ENCODE results near the gene CYFIP1. TPM values are rescaled to one million over a fixed set of nuclear protein-coding genes. Genes with fewer than 3 reads are reported as not detected.

Gene CYFIP1
- total and polyA plus RNA-seq, 2 of the 13 experiments (the other 11 are each of a cell fraction or from before 2014, with no cell fraction given) = 38.1 to 58.3 TPM

GRCh38 chr15:23002920-23003319 is 22.8 kb upstream of the CYFIP1 start (continued):
- TF ChIP-seq E2F2 (CRISPR knock-in tag; IDR thresholded peaks at IDR 0.05; ENCODE audit: borderline replicate concordance) (no peak), IRF9 (CRISPR knock-in tag; IDR thresholded peaks at IDR 0.05; ENCODE audit: borderline replicate concordance) (no peak), ZNF639 (CRISPR knock-in tag; conservative IDR thresholded peaks at IDR 0.05) (no peak), TSC22D2 (CRISPR knock-in tag; IDR thresholded peaks at IDR 0.05; ENCODE audit: borderline replicate concordance) (no peak)

DNA sequence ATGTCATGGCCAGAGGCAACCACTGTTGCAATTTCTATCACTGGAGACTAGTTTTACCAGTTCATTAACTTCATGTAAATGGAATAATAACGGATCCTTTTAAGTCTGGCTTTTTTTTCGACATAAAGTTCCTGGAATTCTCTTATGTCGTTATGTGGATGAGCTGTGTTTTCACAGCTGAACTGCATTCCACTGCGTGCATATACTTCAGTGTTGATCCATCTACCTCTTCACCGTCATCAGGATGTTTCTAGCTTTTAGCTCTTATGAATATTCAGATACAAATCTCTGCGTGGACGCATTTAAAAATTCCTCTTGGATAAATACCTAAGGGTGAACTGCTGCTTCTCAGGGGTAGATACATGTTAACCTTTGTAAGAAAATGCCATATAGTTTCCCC is 15.6 kb upstream of the CYFIP1 start:
- ATAC-seq (no peak), FAIRE-seq (no peak), DNase-seq (ENCODE audit: low spot score) (no peak)
- intact Hi-C loops (cut with micrococcal nuclease; ENCODE audit: unreplicated experiment) = no loop called here
- Histone ChIP-seq H2AFZ (ENCODE audit: low read length) (no peak overlapping the region), H3K9me3 (ENCODE audit: low read length) (no peaks in the 10 kb centered on the region), H4K20me1 (ENCODE audit: insufficient read depth, low read length) (no peaks in the 10 kb centered on the region), H3K27ac (ENCODE audit: extremely low read length, insufficient read depth, low read length) (no peak overlapping the region), H3K79me2 (ENCODE audit: insufficient read depth, low read length) (no peaks in the 10 kb centered on the region), H3K4me2 (ENCODE audit: low read depth, low read length) (no peak overlapping the region), H3K27me3 (ENCODE audit: control insufficient read depth in 1 of 2, insufficient read depth in 2 of 2, low read length in 2 of 2) (no peaks in the 10 kb centered on the region), H3K4me1 (ENCODE audit: insufficient read depth, low read length) (no peaks in the 10 kb centered on the region), H3K4me3 (replicated peaks in 1 of 3; ENCODE audit: insufficient read depth in 1 of 3, low read depth in 2 of 3, low read length in 3 of 3) (no peak overlapping the region), H3K9ac (ENCODE audit: insufficient read depth, low read depth, low read length) (no peak overlapping the region), H3K36me3 (replicated peaks in 1 of 2; ENCODE audit: control insufficient read depth in 1 of 2, insufficient read depth in 2 of 2, low read length in 2 of 2) (peaks cover 2 to 22% of the 10 kb centered on the region in 2 experiments; a peak in 4 of 5 replicates)
- in situ Hi-C loops (cut with HindIII; ENCODE audit: extremely low pct_ligation_motif_present, low pct_unique_long_range_greater_than_20kb) = no loop called here
- WGBS (ENCODE audit: low lambda C conversion rate) = 97% methylated on average over 7 of the region's 7 CpGs
- CTCF ChIA-PET (ENCODE audit: low intra/inter-chr PET ratio, low total read pairs) = no interaction called here
- POLR2A ChIA-PET = no interaction called here
- BruUV-seq (replicated peaks) = no TSS peak
- TF ChIP-seq GLMP (CRISPR knock-in tag; IDR thresholded peaks at IDR 0.05; ENCODE audit: borderline replicate concordance) (no peak), SETDB1 (CRISPR knock-in tag; IDR thresholded peaks at IDR 0.05; ENCODE audit: borderline replicate concordance) (no peak), NFKBIZ (CRISPR knock-in tag; IDR thresholded peaks at IDR 0.05) (no peak), RARG (CRISPR knock-in tag; IDR thresholded peaks at IDR 0.05; ENCODE audit: low read depth) (no peak), ZFYVE20 (CRISPR knock-in tag; IDR thresholded peaks at IDR 0.05; ENCODE audit: borderline replicate concordance, low read depth) (no peak), ZNF124 (CRISPR knock-in tag; IDR thresholded peaks at IDR 0.05) (no peak), TBX3 (IDR thresholded peaks at IDR 0.05; ENCODE audit: borderline replicate concordance) (no peak), POGZ (CRISPR knock-in tag; IDR thresholded peaks at IDR 0.05) (no peak), IKZF4 (CRISPR knock-in tag; IDR thresholded peaks at IDR 0.05; ENCODE audit: borderline replicate concordance, low read depth, not compliant biosample characterization) (no peak)
- TF ChIP-seq, protein P1, sequence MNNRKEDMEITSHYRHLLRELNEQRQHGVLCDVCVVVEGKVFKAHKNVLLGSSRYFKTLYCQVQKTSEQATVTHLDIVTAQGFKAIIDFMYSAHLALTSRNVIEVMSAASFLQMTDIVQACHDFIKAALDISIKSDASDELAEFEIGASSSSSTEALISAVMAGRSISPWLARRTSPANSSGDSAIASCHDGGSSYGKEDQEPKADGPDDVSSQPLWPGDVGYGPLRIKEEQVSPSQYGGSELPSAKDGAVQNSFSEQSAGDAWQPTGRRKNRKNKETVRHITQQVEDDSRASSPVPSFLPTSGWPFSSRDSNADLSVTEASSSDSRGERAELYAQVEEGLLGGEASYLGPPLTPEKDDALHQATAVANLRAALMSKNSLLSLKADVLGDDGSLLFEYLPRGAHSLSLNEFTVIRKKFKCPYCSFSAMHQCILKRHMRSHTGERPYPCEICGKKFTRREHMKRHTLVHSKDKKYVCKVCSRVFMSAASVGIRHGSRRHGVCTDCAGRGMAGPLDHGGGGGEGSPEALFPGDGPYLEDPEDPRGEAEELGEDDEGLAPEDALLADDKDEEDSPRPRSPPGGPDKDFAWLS (CRISPR knock-in tag; IDR thresholded peaks at IDR 0.05; ENCODE audit: borderline replicate concordance) = no peak
- TF ChIP-seq, protein P2, sequence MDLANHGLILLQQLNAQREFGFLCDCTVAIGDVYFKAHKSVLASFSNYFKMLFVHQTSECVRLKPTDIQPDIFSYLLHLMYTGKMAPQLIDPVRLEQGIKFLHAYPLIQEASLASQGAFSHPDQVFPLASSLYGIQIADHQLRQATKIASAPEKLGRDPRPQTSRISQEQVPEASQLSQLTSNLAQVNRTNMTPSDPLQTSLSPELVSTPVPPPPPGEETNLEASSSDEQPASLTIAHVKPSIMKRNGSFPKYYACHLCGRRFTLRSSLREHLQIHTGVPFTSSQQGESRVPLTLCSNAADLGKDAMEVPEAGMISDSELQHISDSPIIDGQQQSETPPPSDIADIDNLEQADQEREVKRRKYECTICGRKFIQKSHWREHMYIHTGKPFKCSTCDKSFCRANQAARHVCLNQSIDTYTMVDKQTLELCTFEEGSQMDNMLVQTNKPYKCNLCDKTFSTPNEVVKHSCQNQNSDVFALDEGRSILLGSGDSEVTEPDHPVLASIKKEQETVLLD (CRISPR knock-in tag; IDR thresholded peaks at IDR 0.05; ENCODE audit: low read depth) = no peak
